Liver (tissue), 3 donors: ENCODE measurements around the gene CHST12.

Experiments
- GABPA ChIP-seq, 2 donors: IDR thresholded peaks in 1 of 2; conservative IDR thresholded peaks in 1 of 2; 2 replicates each; pipeline ENCODE4 v1.6.1; 2016; ENCODE audit warnings: antibody characterized with exemption in 2 of 2, mild to moderate bottlenecking in 1 of 2, moderate library complexity in 1 of 2
- JUND ChIP-seq, 2 donors: IDR thresholded peaks; 2 replicates each; pipeline ENCODE4 v1.6.1; 2016; ENCODE audit warnings: antibody characterized with exemption in 2 of 2
- NR2F2 ChIP-seq: IDR thresholded peaks from 2 replicates; pipeline ENCODE4 v1.6.1; 2016; ENCODE audit warnings: antibody characterized with exemption
- RAD21 ChIP-seq, 2 donors: IDR thresholded peaks; 2 replicates each; pipeline ENCODE4 v1.6.1; 2016; ENCODE audit warnings: antibody characterized with exemption in 2 of 2, mild to moderate bottlenecking in 2 of 2
- SP1 ChIP-seq: IDR thresholded peaks from 2 replicates; pipeline ENCODE4 v1.6.1; 2018; ENCODE audit warnings: antibody characterized with exemption, mild to moderate bottlenecking
- TAF1 ChIP-seq: conservative IDR thresholded peaks from 2 replicates; pipeline ENCODE4 v1.6.1; 2016; ENCODE audit warnings: antibody characterized with exemption, mild to moderate bottlenecking
- YY1 ChIP-seq: IDR thresholded peaks from 2 replicates; pipeline ENCODE4 v1.6.1; 2016; ENCODE audit warnings: antibody characterized with exemption, mild to moderate bottlenecking
- TF ChIP-seq, protein P1 (sequence below): fragments of 150-350 bp; IDR thresholded peaks from 2 replicates; pipeline ENCODE4 v1.5.1; 2017; ENCODE audit warnings: improper control_type of control experiment, low read depth, low read length; ENCODE audit not compliant: missing input control
- TF ChIP-seq, protein P2 (sequence below): IDR thresholded peaks from 2 replicates; pipeline ENCODE4 v1.6.1; 2016; ENCODE audit warnings: antibody characterized with exemption
- TF ChIP-seq, protein P3 (sequence below): IDR thresholded peaks from 2 replicates; pipeline ENCODE4 v1.6.1; 2016; ENCODE audit warnings: antibody characterized with exemption
- TF ChIP-seq, protein P4 (sequence below): IDR thresholded peaks from 2 replicates; pipeline ENCODE4 v1.6.1; 2016; ENCODE audit warnings: antibody characterized with exemption, mild to moderate bottlenecking
- donor health status: healthy.
- donor health status: healthy.

DNA sequence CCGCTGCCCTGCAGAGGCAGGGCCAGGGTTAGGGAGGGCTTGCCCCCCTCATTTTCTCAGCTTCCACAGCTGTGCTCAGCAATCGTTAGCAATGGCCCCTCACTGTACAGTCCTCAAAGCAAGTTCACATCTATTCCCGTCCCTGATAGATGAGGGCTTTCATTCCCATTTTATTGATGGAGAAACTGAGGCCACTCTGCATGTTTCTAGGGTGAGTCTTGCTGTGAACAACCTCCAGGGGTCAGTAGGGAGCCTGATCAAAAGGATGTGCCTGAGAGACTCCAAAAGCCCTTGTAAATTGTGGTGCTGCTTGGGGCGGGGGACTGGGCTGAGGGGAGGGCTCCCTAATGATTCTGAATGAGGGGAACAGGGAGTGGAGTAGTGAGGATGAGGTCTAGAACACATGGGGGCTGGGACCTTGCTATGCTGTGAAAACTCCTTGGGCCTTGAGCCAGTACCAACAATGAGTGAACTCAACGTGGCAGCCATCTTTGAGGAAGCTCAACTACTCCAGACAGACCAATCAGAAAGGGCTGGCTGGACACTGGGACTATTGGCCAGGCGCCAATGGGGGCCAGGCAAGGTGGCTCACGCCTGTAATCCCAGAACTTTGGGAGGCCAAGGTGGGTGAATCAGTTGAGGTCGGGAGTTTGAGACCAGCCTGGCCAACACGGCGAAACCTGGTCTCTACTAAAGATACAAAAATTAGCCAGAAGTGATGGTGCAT, 79.5 kb downstream of the CHST12 start:
- TF ChIP-seq, protein P1, sequence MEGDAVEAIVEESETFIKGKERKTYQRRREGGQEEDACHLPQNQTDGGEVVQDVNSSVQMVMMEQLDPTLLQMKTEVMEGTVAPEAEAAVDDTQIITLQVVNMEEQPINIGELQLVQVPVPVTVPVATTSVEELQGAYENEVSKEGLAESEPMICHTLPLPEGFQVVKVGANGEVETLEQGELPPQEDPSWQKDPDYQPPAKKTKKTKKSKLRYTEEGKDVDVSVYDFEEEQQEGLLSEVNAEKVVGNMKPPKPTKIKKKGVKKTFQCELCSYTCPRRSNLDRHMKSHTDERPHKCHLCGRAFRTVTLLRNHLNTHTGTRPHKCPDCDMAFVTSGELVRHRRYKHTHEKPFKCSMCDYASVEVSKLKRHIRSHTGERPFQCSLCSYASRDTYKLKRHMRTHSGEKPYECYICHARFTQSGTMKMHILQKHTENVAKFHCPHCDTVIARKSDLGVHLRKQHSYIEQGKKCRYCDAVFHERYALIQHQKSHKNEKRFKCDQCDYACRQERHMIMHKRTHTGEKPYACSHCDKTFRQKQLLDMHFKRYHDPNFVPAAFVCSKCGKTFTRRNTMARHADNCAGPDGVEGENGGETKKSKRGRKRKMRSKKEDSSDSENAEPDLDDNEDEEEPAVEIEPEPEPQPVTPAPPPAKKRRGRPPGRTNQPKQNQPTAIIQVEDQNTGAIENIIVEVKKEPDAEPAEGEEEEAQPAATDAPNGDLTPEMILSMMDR = no peak
- TF ChIP-seq, protein P2, sequence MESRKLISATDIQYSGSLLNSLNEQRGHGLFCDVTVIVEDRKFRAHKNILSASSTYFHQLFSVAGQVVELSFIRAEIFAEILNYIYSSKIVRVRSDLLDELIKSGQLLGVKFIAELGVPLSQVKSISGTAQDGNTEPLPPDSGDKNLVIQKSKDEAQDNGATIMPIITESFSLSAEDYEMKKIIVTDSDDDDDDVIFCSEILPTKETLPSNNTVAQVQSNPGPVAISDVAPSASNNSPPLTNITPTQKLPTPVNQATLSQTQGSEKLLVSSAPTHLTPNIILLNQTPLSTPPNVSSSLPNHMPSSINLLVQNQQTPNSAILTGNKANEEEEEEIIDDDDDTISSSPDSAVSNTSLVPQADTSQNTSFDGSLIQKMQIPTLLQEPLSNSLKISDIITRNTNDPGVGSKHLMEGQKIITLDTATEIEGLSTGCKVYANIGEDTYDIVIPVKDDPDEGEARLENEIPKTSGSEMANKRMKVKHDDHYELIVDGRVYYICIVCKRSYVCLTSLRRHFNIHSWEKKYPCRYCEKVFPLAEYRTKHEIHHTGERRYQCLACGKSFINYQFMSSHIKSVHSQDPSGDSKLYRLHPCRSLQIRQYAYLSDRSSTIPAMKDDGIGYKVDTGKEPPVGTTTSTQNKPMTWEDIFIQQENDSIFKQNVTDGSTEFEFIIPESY = no peak
- TF ChIP-seq YY1 (no peak), JUND (IDR thresholded peaks at IDR 0.05) (no peak), SP1 (no peak), TAF1 (no peak), GABPA (IDR thresholded peaks at IDR 0.05 in 1 of 2, conservative IDR thresholded peaks at IDR 0.05 in 1 of 2) (no peak), RAD21 (IDR thresholded peaks at IDR 0.05) (no peak), NR2F2 (no peak)
- TF ChIP-seq, protein P3, sequence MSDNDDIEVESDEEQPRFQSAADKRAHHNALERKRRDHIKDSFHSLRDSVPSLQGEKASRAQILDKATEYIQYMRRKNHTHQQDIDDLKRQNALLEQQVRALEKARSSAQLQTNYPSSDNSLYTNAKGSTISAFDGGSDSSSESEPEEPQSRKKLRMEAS = no peak
- TF ChIP-seq, protein P4, sequence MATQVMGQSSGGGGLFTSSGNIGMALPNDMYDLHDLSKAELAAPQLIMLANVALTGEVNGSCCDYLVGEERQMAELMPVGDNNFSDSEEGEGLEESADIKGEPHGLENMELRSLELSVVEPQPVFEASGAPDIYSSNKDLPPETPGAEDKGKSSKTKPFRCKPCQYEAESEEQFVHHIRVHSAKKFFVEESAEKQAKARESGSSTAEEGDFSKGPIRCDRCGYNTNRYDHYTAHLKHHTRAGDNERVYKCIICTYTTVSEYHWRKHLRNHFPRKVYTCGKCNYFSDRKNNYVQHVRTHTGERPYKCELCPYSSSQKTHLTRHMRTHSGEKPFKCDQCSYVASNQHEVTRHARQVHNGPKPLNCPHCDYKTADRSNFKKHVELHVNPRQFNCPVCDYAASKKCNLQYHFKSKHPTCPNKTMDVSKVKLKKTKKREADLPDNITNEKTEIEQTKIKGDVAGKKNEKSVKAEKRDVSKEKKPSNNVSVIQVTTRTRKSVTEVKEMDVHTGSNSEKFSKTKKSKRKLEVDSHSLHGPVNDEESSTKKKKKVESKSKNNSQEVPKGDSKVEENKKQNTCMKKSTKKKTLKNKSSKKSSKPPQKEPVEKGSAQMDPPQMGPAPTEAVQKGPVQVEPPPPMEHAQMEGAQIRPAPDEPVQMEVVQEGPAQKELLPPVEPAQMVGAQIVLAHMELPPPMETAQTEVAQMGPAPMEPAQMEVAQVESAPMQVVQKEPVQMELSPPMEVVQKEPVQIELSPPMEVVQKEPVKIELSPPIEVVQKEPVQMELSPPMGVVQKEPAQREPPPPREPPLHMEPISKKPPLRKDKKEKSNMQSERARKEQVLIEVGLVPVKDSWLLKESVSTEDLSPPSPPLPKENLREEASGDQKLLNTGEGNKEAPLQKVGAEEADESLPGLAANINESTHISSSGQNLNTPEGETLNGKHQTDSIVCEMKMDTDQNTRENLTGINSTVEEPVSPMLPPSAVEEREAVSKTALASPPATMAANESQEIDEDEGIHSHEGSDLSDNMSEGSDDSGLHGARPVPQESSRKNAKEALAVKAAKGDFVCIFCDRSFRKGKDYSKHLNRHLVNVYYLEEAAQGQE = no peak
